Esophagus muscularis mucosa (tissue), 4 donors: ENCODE results near the gene MLKL. TPM values are rescaled to one million over a fixed set of nuclear protein-coding genes. Genes with fewer than 3 reads are reported as not detected.
A peak's percentile ranks its signal among the peaks of the same experiment; 100 is the strongest.

ENCODE experiments used
- DNase-seq: peaks from one replicate; pipeline ENCODE4 v3.0.0-alpha.2; 2017; ENCODE audit errors: extremely low spot score
- H3K27ac ChIP-seq, 4 donors: fragments of 200-600 bp; sonication (generic); replicated peaks in 1 of 4; 1 replicate in 3 of 4; 2 replicates in 1 of 4; pipeline ENCODE4 v1.5.1; 2016 to 2019; ENCODE audit warnings: mild to moderate bottlenecking in 1 of 4
- H3K27me3 ChIP-seq, 4 donors: fragments of 200-600 bp; sonication (generic); one replicate each; pipeline versions ENCODE4 v1.5.1 to v1.6.0; 2016 to 2019
- H3K36me3 ChIP-seq, 4 donors: fragments of 200-600 bp; sonication (generic); one replicate each; pipeline ENCODE4 v1.5.1; 2016 to 2019
- H3K4me1 ChIP-seq, 4 donors: fragments of 200-600 bp; sonication (generic); one replicate each; pipeline ENCODE4 v1.5.1; 2016 to 2019
- H3K4me3 ChIP-seq, 4 donors: fragments of 200-600 bp; sonication (generic); 1 replicate in 2 of 4; 2 replicates in 2 of 4; pipeline ENCODE4 v1.5.1; 2016 to 2019; ENCODE audit warnings: mild to moderate bottlenecking in 4 of 4, moderate library complexity in 1 of 4
- H3K9me3 ChIP-seq, 4 donors: fragments of 200-600 bp; sonication (generic); 1 replicate in 3 of 4; 2 replicates in 1 of 4; pipeline ENCODE4 v1.5.1; 2016 to 2019
- EP300 ChIP-seq: sonication (generic); formaldehyde crosslinking; IDR thresholded peaks from one replicate; pipeline ENCODE4 v1.6.1; 2017; ENCODE audit warnings: antibody characterized with exemption
- POLR2A ChIP-seq: fragments of 450-650 bp; IDR thresholded peaks from one replicate; pipeline ENCODE4 v1.6.1; 2017; ENCODE audit warnings: antibody characterized with exemption, moderate library complexity, mild to moderate bottlenecking, low read depth
- POLR2AphosphoS5 ChIP-seq, 2 donors: sonication (generic); formaldehyde crosslinking; IDR thresholded peaks; one replicate each; pipeline ENCODE4 v1.6.1; 2017; ENCODE audit warnings: antibody characterized with exemption in 2 of 2
- WGBS: methylation state at CpG from one replicate; pipeline ENCODE4 v1.1.5; 2018; 5-methylcytosine and 5-hydroxymethylcytosine counted together
- intact Hi-C: fragments of 100-400 bp; cut with DNase I; formaldehyde crosslinking; loops from one replicate; pipeline ENCODE4 v1.15.1; 2023
- total RNA-seq, 4 donors: library from RNA; depleted of rRNA; stranded (reverse); fragments of >200 nt; gene quantifications; one replicate each; pipeline versions ENCODE4 v1.1.0 to v1.2.1, GENCODE V29; 2016
- TF ChIP-seq, protein P1 (sequence below), 3 experiments: fragments of 200-600 bp in 2 of 3; fragments of 450-650 bp in 1 of 3; sonication (generic) in 2 of 3; IDR thresholded peaks; one replicate each; pipeline ENCODE4 v1.5.1; 2017 to 2019; ENCODE audit warnings: antibody characterized with exemption in 3 of 3, mild to moderate bottlenecking in 2 of 3, moderate library complexity in 1 of 3

Gene MLKL
- total RNA-seq, 4 donors from 2014 or later = 5.8 to 19.9 (median 7.3) TPM

DNA sequence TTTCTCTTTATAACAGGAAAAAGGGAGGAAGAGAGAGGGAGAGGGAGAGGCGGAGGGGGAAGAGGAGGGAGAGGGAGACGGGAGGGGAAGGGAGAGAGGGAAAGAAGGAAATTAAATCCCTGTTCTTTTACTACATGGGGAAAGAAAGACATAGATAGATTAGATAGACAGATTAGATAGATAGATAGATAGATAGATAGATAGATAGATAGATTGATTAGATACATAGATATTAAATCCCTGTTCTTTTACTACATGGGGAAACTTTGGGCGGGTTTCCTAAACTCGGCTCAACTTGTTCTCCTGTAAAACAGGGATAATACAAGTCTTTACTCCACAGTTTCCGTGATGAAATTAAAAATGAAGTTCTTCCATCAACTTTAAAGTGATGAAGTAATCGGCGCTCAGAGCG lies 34.6 kb downstream of the MLKL start:
- Histone ChIP-seq H3K9me3 (no peaks in the 10 kb centered on the region), H3K27me3 (no peaks in the 10 kb centered on the region), H3K27ac (peak overlapping the region; percentile 52 to 84 (median 76)), H3K36me3 (peaks cover 2 to 35% (median 28%) of the 10 kb centered on the region in 4 donors), H3K4me3 (peak overlapping the region; percentile 72 to 97 (median 86)), H3K4me1 (peaks cover 11 to 34% (median 22%) of the 10 kb centered on the region in 4 donors)
- intact Hi-C loops = no loop called here
- 8% methylated on average over 8 of the region's 8 CpGs for WGBS
- TF ChIP-seq POLR2A (no peak), POLR2AphosphoS5 (IDR thresholded peaks at IDR 0.05) (no peak), EP300 (no peak)
- TF ChIP-seq, protein P1, sequence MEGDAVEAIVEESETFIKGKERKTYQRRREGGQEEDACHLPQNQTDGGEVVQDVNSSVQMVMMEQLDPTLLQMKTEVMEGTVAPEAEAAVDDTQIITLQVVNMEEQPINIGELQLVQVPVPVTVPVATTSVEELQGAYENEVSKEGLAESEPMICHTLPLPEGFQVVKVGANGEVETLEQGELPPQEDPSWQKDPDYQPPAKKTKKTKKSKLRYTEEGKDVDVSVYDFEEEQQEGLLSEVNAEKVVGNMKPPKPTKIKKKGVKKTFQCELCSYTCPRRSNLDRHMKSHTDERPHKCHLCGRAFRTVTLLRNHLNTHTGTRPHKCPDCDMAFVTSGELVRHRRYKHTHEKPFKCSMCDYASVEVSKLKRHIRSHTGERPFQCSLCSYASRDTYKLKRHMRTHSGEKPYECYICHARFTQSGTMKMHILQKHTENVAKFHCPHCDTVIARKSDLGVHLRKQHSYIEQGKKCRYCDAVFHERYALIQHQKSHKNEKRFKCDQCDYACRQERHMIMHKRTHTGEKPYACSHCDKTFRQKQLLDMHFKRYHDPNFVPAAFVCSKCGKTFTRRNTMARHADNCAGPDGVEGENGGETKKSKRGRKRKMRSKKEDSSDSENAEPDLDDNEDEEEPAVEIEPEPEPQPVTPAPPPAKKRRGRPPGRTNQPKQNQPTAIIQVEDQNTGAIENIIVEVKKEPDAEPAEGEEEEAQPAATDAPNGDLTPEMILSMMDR (IDR thresholded peaks at IDR 0.05) = no peak
- no peak for DNase-seq

DNA sequence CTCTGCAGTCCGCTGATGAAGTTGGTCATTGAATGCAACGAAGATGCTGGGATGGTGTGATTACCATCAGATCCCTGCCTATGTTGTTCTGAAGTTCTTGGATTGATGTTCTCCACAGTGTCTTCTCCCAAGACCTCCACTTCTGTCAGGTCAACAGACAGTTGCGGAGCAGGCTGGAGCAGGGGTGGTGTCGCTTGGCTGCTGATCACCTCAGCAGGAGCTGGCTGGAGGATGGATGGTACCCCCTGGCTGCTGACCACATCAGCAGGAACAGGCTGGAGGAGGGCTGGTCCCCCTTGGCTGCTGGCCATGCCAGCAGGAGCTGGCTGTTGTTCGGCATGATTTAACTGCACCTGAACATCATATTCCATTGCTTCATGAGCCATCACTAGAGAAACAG lies 39.6 kb downstream of the MLKL start:
- H3K36me3 ChIP-seq = peaks cover 12 to 69% (median 62%) of the 10 kb centered on the region in 4 donors

DNA sequence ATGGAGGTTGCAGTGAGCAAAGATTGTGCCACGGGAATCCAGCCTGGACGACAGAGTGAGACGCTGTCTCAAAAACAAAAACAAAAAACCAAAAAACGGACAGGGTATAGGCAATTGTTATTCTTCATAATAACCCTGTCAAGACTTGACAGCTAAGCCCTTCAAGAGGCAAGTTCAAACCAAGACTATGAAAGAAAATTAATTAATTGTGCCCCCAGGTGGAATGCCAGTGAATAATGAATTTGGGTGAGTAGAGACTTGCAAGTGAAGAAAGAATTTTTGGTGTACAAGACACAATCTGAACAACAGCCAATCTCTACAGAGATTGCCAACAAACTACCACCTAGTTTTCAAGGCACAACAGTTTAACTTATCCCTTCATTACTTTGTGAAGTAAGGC lies 40.3 kb downstream of the MLKL start:
- DNase-seq = no peak
- Histone ChIP-seq H3K27me3 (no peaks in the 10 kb centered on the region), H3K36me3 (peaks cover 12 to 73% (median 63%) of the 10 kb centered on the region in 4 donors), H3K4me3 (no peak overlapping the region), H3K4me1 (peaks cover 4 to 22% (median 6%) of the 10 kb centered on the region in 4 donors), H3K9me3 (no peaks in the 10 kb centered on the region), H3K27ac (no peak overlapping the region)
- intact Hi-C loops = no loop called here
- TF ChIP-seq, protein P1 (IDR thresholded peaks at IDR 0.05) = no peak
- TF ChIP-seq POLR2A (no peak), POLR2AphosphoS5 (IDR thresholded peaks at IDR 0.05) (no peak), EP300 (no peak)
- WGBS = 86% methylated on average over 4 of the region's 4 CpGs

More for the DNA sequence above, 39.6 kb downstream of the MLKL start:
- peaks cover 10 to 29% (median 12%) of the 10 kb centered on the region in 4 donors for H3K4me1 ChIP-seq
- no peaks in the 10 kb centered on the region for H3K27me3 ChIP-seq
- intact Hi-C loops = no loop called here
- TF ChIP-seq EP300 = no peak
- TF ChIP-seq, protein P1 (IDR thresholded peaks at IDR 0.05) = no peak
- no peak for TF ChIP-seq POLR2AphosphoS5 (IDR thresholded peaks at IDR 0.05)
- TF ChIP-seq POLR2A = no peak
- H3K4me3 ChIP-seq = no peak overlapping the region
- no peak overlapping the region for H3K27ac ChIP-seq
- H3K9me3 ChIP-seq = no peaks in the 10 kb centered on the region
- no peak for DNase-seq
- WGBS = 99% methylated on average over 5 of the region's 5 CpGs

DNA sequence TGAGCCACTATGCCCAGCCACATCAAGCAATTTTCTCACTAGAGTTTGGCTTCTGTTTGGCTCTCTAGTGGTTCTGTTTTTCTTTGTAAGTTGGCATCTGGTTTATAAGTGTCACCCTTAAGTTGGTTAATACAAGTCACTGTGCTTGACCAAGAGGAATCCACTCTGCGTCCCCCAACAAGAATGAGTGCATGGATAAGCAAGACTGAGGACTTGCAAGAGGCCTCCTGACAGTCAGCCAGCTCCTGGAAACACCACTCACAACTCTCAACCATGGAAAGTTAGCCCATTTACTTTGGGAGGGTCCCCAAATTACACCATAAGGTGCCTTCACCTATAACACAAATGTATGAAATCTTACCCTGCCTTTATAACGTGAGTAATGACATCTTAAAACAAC lies 41.6 kb downstream of the MLKL start:
- Histone ChIP-seq H3K27ac (no peak overlapping the region), H3K4me3 (no peak overlapping the region), H3K27me3 (no peaks in the 10 kb centered on the region), H3K36me3 (peaks cover 12 to 67% (median 56%) of the 10 kb centered on the region in 4 donors), H3K4me1 (peaks cover 0 to 12% (median 0%) of the 10 kb centered on the region in 4 donors), H3K9me3 (no peaks in the 10 kb centered on the region)
- no peak for TF ChIP-seq EP300
- TF ChIP-seq POLR2A = no peak
- TF ChIP-seq, protein P1 (IDR thresholded peaks at IDR 0.05) = no peak
- no peak for TF ChIP-seq POLR2AphosphoS5 (IDR thresholded peaks at IDR 0.05)
- intact Hi-C loops = no loop called here
- 100% methylated on average over 2 of the region's 2 CpGs for WGBS
- no peak for DNase-seq
